Measurements from ENCODE around the gene RIMBP2.
"Not testable (repeated sequence)": the region's sequence is repeated elsewhere in the genome, so short reads cannot be mapped to it uniquely, and the experiment has no call there.

RIMBP2 gene

GRCh38 chr12:130602251-130602650 is 113.8 kb downstream of the RIMBP2 start:
- no peak for DNase-seq (ENCODE audit: low read depth in 2 of 2)

GRCh38 chr12:130601327-130601726 is 114.8 kb downstream of the RIMBP2 start:
- no peak for DNase-seq (ENCODE audit: low read depth in 2 of 2)

GRCh38 chr12:130596241-130596640 is 119.9 kb downstream of the RIMBP2 start:
- DNase-seq (ENCODE audit: low read depth in 2 of 2), result no peak

- DNase-seq (ENCODE audit: low read depth in 2 of 2), result no peak
These were observed 120.5 kb downstream of the RIMBP2 start for GRCh38 chr12:130595566-130595965.

GRCh38 chr12:130593056-130593455 is 123.0 kb downstream of the RIMBP2 start:
- no peak for DNase-seq (ENCODE audit: low read depth in 2 of 2)

DNA sequence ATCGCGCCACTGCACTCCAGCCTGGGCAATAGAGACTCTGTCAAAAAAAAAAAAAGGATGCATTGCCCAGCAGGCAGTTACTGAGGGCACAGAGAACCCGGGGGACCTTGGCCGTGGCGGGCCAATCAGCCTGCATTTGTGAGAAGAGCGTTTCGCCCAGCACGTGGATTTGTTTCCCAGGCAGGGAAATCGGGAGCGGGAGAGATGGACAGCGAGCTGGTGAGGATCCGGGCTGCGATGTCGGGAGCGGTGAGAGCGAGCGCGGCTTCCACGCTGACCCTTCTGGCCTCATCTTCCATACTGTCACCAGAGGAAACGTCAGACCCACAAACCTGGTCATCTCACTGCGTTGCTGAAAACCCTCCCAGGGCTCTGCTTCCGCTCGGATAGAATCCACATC is 123.5 kb downstream of the RIMBP2 start:
- no peak for DNase-seq (ENCODE audit: low read depth in 2 of 2)

DNA sequence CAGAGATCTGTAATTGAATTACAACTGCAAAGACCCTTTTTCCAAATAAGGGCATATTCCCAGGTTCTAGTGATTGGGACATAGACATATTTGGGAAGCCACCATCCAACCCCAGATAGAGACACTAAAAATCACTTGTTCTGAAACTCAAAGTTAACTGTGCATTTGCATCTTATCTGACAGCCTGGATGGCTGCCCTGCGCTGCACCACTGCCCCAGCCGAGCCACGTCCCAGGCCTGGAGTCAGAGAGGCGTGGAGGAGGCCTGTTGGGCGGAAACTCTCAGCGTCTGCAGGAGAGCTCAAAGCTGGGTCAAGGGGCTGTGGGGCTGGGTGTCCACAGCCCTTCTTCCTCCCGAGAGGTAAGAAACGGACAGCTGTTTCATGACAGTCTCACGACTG is 124.4 kb downstream of the RIMBP2 start:
- DNase-seq (ENCODE audit: low read depth in 2 of 2), result no peak

DNA sequence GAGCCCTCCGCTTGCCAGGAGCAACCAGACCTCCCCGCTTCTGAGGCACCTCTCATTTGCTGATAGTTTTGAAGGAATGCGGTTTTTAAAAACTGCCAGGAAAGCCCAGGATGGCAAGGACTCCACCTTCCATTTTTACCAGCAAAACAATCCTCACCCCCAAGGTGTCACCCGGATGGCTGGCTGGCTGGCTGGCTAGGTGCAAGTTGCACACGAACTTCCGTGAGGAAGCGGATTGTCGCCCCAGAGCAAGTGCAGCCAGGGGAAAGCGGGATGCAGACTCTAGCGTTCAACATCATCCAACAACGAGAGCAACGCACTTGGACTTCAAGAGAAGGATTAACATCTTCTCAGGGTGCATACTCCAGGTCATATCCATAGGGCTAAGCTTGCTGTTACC is 125.4 kb downstream of the RIMBP2 start:
- DNase-seq (ENCODE audit: low read depth in 2 of 2), result no peak

- no peak for DNase-seq (ENCODE audit: low read depth in 2 of 2)
These were observed 126.4 kb downstream of the RIMBP2 start for GRCh38 chr12:130589540-130590317.

DNA sequence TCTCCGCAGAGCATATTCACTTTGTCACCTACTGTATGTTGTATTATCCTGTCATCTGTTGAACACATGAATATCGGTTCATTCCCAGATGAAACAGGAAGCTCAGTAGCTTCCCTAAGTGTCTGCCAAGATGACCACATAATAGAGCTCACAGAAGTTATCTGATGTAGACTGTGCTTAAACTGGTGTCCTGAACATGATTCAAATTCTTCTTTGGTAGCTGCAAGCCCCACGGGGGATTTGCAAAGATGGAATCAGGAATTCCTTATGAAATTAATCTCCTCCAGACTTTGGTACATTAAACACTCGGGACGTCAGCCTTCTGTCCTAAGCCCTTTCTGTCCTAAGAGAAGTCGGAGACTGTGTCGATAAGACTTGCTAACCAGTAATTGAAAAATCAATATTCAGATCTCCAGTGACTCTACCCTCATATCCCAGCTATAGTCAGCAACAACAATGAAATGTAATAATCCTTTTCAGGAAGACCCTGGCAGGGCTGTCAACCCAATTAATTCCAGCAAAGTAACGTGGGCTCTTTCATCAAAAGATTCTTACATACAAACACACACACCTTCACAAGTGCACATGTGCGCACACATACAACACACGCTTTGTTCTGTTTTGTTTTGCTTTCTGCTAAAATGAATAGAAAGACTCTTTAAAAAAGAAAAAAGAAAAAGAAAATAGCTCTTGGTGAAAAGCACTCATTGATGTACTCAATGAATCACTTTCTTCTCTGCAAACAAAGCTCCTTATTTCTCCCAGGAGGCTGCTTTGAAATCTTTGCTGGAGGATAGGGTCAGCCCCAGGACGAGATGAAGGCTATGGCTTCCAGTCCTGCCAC is 127.2 kb downstream of the RIMBP2 start:
- DNase-seq (ENCODE audit: low read depth in 2 of 2), result no peak

DNA sequence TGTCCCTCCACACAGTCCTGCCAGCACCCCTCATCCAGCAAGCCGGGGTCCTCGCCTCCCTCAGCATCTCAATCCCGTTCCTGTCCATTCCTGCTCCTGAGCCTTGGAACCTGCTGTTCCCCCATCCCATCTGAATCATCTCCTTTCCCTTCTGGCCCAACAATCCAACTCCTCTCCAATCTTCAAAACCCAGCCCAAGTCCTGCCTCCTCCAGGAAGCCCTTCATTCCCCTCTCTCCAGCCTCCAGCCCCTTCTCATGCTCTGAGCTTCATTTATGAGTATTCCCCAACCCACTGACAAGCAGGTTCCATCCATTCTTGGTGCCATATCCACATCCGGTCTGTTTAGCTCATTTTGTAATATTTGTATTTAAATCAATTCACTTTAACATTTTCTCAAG is 128.1 kb downstream of the RIMBP2 start:
- no peak for DNase-seq (ENCODE audit: low read depth in 2 of 2)

DNA sequence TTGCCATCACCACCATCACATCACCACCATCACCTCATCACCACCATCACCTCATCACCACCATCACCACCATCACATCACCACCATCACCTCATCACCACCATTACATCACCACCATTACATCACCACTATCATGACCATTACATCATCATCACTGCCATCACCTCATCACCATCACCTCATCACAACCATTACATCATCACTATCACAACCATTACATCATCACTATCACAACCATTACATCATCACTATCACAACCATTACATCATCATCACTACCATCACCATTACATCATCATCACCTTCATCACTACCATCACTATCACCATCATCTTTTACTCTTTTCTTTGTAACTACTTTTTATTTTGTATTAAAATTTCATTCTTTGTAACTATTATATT is 131.6 kb downstream of the RIMBP2 start:
- not testable (repeated sequence) for DNase-seq (ENCODE audit: low read depth in 2 of 2)

GRCh38 chr12:130583800-130584199 is 132.3 kb downstream of the RIMBP2 start:
- DNase-seq (ENCODE audit: low read depth in 2 of 2), result no peak

GRCh38 chr12:130583317-130583716 is 132.8 kb downstream of the RIMBP2 start:
- no peak for DNase-seq (ENCODE audit: low read depth in 2 of 2)

DNA sequence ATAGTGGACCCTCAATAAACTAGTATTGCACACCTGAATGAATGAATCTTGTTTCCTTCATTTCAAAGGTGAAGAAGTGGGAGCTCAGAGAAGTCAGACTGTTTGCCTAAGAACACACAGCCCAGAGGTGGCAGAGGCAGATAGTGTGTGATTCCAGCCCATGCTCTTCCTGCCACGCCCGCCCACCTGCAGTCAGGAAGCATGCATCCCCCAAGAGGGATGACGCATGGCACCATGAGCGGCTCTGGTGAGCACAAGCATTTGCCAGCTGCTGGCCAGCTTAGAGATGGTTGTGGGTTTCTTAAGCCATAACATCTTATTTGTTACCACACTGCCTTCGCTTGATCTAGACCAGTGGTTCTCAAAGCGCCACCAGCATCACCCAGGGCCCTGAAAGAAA is 133.8 kb downstream of the RIMBP2 start:
- no peak for DNase-seq (ENCODE audit: low read depth in 2 of 2)

- DNase-seq (ENCODE audit: low read depth in 2 of 2), result no peak
These were observed 134.3 kb downstream of the RIMBP2 start for GRCh38 chr12:130581782-130582181.

DNA sequence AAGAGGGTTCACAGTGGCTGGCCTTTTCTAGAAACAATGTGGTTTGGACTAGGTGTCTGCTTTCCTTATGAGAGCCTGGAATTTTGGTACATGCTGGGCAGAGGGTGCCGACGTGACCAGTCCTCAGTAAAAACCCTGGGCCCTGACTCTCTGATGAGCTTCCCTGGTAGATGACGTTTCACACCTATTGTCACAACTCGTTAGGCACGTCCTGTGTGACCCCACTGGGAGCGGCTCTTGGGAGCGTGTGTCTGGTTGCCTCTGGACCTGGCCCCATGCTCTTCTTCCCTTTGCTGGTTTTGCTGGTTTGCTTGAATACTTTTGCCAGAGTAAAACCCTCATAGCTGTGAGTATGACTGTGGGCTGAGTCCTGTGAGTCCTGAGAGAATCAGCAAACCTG is 136.9 kb downstream of the RIMBP2 start:
- no peak for DNase-seq (ENCODE audit: low read depth in 2 of 2)

GRCh38 chr12:130577351-130577750 is 138.7 kb downstream of the RIMBP2 start:
- DNase-seq (ENCODE audit: low read depth in 2 of 2), result no peak

DNA sequence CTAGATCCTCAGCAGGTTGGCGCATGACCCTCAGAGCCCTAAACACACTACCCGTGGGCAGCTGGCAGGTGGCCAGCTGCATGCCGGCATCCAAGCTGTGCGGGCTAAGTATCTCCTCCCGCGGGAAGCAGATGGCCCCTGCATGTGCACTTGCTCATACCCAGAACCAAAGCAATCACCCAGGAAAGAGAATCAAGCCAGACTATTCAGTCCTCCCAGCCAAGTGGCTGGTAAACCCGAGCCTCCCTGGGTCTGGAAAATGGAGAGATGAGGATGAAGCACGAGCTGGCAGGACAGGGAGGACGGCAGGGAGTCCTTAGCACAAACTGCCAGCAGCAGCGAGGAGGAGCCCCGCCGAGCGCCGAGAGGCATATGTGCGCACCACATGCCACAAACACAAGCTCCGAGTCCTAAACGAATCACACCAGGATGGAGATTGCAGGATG is 139.7 kb downstream of the RIMBP2 start:
- no peak for DNase-seq (ENCODE audit: low read depth in 2 of 2)

DNA sequence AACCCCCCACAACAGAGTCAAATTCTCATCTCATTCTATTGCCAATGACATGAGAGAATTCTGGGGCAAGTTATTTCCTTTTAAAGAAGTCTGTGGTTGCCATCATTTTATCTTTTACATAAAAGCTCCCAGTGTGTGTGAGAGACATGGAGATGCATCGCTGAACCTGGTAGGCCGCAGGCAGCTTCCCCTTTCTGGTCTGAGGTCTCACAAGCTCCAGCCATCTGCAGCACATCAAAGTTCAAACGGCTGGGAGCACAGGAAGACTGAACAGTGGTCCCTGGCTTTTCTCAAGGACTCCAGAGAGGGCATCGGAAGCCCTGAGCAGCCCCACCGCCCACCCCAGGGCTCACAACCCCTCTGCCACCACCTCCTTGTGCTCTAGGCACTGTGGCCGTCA is 141.7 kb downstream of the RIMBP2 start:
- DNase-seq (ENCODE audit: low read depth in 2 of 2), result no peak

- no peak for DNase-seq (ENCODE audit: low read depth in 2 of 2)
These were observed 142.3 kb downstream of the RIMBP2 start for GRCh38 chr12:130573766-130574165.

- no peak for DNase-seq (ENCODE audit: low read depth in 2 of 2)
These were observed 142.9 kb downstream of the RIMBP2 start for GRCh38 chr12:130573235-130573634.

DNA sequence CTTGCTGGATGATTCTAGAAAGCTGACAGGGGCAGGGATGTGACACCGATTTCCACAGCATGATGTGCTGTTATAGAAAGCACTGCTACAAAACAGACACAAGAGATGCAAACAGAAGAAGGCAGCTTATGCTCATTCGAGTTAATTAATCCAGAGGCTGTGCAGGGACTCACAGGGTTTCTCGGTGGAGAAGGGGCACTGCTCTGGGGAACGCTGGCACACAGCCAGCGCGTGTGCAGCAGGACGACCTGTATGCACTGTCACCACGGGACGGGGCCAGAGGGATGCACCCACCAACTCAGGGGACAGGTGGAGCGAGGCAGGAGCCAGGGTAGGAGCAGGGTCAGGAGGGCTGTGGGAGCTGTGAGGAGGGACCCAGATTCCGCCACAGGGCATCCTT is 143.5 kb downstream of the RIMBP2 start:
- no peak for DNase-seq (ENCODE audit: low read depth in 2 of 2)
